BE2C (cell line): ENCODE data around the gene THRA.

Experiments used
- DNase-seq: peaks from one replicate; pipeline ENCODE4 v3.0.0-alpha.2; 2020
- H3K27me3 ChIP-seq: fragments of 250-450 bp; sonication (Bioruptor Pico); 2 replicates; pipeline ENCODE4 v1.5.1; 2020; ENCODE audit warnings: mild to moderate bottlenecking
- H3K36me3 ChIP-seq: fragments of 250-450 bp; sonication (Bioruptor Pico); 2 replicates; pipeline ENCODE4 v1.5.1; 2020; ENCODE audit warnings: mild to moderate bottlenecking
- H3K4me1 ChIP-seq: fragments of 250-450 bp; sonication (Bioruptor Pico); 2 replicates; pipeline ENCODE4 v1.5.1; 2020
- H3K4me3 ChIP-seq: 2 replicates; pipeline ENCODE4 v1.5.1; 2011; ENCODE audit warnings: low read depth, low read length
- H3K9me3 ChIP-seq: fragments of 250-450 bp; sonication (Bioruptor Pico); 2 replicates; pipeline ENCODE4 v1.5.1; 2020
- TF ChIP-seq, protein P1 (sequence below): IDR thresholded peaks from 2 replicates; pipeline ENCODE4 v1.5.1; 2012; ENCODE audit warnings: mild to moderate bottlenecking, low read depth, low read length

THRA gene

DNA sequence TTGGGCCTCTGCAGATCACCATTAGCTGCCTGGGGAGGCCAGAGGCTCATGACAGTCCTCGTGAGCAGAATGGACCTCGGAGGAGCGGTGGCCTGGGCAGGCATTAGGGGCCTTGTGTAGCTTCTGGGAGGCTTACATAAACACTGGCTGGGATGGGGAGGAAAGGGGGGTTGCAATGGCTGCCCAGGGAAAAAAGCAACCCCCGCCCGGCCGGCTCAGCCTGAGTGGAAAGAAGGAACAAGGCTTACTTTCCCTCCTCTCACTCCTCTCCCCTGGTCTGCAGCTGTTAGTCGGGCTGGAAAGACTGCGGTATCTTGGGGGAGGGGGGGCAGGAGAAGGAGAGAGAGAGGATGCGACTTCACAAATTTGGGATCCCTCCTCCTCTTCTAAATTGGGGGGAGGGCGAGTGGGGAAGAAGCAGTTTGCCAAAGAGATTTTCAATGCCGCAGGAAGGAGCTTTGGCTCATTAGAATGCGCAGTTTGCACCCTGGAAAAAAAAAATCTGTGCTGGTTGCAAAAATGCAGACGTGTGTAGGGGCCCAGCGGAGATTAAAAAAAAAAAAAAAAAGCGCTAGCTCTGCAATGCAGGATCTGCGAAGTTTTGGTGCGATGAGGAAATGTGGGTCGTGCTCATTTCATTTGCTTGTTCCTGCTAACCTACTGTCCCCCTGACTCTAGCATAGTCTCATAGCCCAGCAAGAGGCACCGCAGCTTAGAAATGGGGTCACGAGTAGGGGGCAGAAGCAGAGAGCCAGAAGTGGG, 44.2 kb downstream of the THRA start:
- H3K4me3 ChIP-seq: no peak overlapping the region
- peaks cover 21% of the 10 kb centered on the region for H3K4me1 ChIP-seq
- TF ChIP-seq, protein P1, sequence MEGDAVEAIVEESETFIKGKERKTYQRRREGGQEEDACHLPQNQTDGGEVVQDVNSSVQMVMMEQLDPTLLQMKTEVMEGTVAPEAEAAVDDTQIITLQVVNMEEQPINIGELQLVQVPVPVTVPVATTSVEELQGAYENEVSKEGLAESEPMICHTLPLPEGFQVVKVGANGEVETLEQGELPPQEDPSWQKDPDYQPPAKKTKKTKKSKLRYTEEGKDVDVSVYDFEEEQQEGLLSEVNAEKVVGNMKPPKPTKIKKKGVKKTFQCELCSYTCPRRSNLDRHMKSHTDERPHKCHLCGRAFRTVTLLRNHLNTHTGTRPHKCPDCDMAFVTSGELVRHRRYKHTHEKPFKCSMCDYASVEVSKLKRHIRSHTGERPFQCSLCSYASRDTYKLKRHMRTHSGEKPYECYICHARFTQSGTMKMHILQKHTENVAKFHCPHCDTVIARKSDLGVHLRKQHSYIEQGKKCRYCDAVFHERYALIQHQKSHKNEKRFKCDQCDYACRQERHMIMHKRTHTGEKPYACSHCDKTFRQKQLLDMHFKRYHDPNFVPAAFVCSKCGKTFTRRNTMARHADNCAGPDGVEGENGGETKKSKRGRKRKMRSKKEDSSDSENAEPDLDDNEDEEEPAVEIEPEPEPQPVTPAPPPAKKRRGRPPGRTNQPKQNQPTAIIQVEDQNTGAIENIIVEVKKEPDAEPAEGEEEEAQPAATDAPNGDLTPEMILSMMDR: no peak
- H3K36me3 ChIP-seq: no peaks in the 10 kb centered on the region
- no peaks in the 10 kb centered on the region for H3K9me3 ChIP-seq
- H3K27me3 ChIP-seq: no peaks in the 10 kb centered on the region
- no peak for DNase-seq

DNA sequence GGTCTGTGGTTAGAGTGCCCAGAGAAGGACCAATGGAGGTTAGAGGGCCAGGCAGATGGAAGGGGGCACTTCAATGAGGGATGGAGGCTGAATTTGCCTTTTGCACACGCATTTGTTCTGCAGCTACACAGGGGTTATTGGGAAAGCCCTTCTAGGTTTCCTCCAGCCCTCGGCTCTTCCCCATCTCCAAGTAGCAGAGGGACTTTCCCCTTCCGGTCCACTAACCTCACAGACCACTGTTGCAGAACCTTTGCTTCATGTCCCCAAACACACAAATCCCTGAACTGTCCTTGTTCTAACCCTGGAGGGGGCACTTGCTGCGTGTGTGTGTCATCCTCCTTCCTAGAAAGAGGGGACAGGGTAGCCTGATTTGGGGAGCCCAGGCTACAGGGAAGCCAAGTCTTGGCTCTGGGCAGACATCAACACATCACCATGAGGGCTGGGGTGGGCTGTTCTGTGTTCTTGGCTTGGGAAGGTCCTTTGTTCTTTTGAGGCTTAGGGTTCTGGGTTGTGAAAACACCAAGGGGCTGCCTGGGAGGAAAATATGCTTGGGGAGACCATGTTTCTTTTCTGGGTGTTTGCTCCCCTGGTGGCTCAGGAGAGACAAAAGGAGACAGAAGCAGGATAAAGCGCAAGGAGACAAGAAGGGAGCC, 44.9 kb downstream of the THRA start:
- TF ChIP-seq, protein P1: no peak
- no peaks in the 10 kb centered on the region for H3K36me3 ChIP-seq
- no peak for DNase-seq
- H3K27me3 ChIP-seq: no peaks in the 10 kb centered on the region
- no peak overlapping the region for H3K4me3 ChIP-seq
- peaks cover 28% of the 10 kb centered on the region for H3K4me1 ChIP-seq
- no peaks in the 10 kb centered on the region for H3K9me3 ChIP-seq

GRCh38 chr17:40108970-40109824, 46.4 kb downstream of the THRA start:
- DNase-seq: no peak
- Histone ChIP-seq H3K9me3 (no peaks in the 10 kb centered on the region), H3K36me3 (no peaks in the 10 kb centered on the region), H3K4me1 (peaks cover 37% of the 10 kb centered on the region), H3K4me3 (no peak overlapping the region), H3K27me3 (no peaks in the 10 kb centered on the region)
- TF ChIP-seq, protein P1: peak; percentile 37

- H3K27me3 ChIP-seq: no peaks in the 10 kb centered on the region
- H3K9me3 ChIP-seq: no peaks in the 10 kb centered on the region
- TF ChIP-seq, protein P1: no peak
- H3K4me3 ChIP-seq: no peak overlapping the region
- H3K4me1 ChIP-seq: peaks cover 37% of the 10 kb centered on the region
- no peaks in the 10 kb centered on the region for H3K36me3 ChIP-seq
- peak; percentile 67 for DNase-seq
These were observed 47.5 kb downstream of the THRA start for GRCh38 chr17:40110026-40110845.

DNA sequence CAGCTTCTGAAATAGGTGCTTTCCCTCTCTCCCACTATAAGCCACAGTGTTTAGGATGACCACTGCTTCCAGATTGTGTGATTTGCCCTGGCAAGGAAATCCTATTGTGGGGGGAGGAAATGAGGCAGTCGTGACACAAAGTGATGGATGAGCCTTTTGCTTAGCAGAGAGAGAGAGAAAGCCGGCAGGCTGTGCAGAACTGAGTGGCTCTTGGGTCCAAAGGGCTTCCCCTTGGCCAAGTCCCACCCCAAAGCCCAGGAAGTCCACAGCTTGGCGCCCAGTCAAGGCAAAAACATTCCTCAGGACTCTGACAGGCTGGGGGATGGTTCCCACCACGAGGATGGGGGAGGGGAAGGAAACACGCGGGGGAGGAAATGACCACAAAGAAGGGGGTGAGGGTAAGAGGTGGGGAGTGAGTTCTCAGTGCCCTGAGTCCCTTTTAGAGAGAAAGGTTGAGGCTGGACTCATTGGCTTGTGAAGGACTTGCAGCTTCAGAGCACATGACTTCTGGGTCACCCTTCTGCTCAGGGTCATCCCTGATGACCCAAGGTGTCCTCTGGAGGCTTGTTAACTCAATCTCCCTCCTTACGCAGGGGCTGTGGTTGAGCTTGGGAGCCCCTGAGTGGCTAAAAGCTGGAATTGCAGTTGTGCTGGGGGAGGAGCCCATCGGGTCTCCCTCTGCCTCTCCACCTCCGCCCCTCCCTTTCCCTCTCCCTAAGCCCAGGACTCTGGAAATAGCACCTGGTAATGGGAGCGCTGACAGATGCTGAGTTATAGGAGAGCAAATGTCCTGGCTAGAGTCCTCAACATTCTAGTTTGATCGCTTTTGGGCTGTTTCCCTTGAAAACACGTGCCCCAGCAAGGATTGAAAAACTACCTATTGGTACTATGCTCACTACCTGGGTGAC, 48.7 kb downstream of the THRA start:
- no peaks in the 10 kb centered on the region for H3K9me3 ChIP-seq
- peak overlapping the region; percentile 22 for H3K4me3 ChIP-seq
- peaks cover 37% of the 10 kb centered on the region for H3K4me1 ChIP-seq
- TF ChIP-seq, protein P1: peak; percentile 84
- DNase-seq: peak; percentile 89
- H3K36me3 ChIP-seq: no peaks in the 10 kb centered on the region
- no peaks in the 10 kb centered on the region for H3K27me3 ChIP-seq
